ENCODE results near the gene PLAC8.

The PLAC8 gene

DNA sequence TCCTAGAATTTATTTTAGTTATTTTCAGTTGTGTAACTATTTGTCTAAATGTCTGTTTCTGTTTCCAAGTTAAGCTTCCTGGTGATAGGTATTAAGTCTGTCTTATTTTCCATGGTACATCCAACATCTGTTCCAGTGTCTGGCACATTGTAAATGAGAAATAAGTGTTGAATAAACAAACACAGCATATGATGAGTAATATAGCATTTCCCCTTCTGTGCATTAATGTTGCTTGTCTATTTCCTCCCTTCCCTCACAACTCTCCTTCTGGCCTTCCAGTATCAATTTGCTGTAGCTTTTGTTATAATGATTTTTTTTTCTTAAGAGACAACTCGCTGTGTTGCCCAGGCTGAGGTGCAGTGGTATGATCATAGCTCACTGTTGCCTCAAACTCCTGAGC, 43.4 kb downstream of the PLAC8 start:
- TF ChIP-seq FOXP2 (optimal IDR thresholded peaks at IDR 0.05; ENCODE audit: borderline replicate concordance, extremely low read depth, extremely low read length, insufficient read depth), result no peak
- TF ChIP-seq REST (IDR thresholded peaks at IDR 0.05; ENCODE audit: insufficient read depth in 1 of 2, low read depth in 2 of 2, low read length in 2 of 2), result no peak
- TF ChIP-seq TAF1 (IDR thresholded peaks at IDR 0.05; ENCODE audit: borderline replicate concordance, insufficient read depth, low read length), result no peak
- no peak for TF ChIP-seq POLR2AphosphoS5 (IDR thresholded peaks at IDR 0.05; ENCODE audit: low read depth, low read length)
- TF ChIP-seq SIN3A (IDR thresholded peaks at IDR 0.05; ENCODE audit: borderline replicate concordance, insufficient read depth, low read length), result no peak

DNA sequence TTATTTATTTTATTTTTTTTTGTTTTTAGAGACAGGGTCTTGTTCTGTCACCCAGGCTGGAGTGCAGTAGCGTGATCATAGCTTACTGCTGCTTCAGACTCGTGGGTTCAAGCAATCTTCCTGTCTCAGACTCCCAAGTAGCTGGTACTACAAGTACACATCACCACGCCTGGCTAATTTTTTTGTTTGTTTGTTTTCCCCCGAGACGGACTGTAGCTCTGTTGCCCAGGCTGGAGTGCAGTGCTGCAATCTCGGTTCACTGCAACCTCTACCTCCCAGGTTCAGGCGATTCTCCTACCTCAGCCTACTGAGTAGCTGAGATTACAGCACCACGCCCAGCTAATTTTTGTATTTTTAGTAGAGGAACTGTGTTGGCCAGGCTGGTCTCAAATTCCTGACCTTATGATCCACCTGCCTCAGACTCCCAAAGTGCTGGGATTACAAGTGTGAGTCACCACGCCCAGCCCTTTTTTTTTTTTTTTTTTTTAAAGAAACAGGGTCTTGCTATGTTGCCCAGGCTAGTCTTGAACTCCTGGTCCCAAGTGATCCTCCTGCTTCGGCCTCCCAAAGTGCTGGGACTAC, 47.4 kb downstream of the PLAC8 start:
- TF ChIP-seq SIN3A (IDR thresholded peaks at IDR 0.05; ENCODE audit: borderline replicate concordance, insufficient read depth, low read length) (no peak), POLR2AphosphoS5 (IDR thresholded peaks at IDR 0.05; ENCODE audit: low read depth, low read length) (no peak)

DNA sequence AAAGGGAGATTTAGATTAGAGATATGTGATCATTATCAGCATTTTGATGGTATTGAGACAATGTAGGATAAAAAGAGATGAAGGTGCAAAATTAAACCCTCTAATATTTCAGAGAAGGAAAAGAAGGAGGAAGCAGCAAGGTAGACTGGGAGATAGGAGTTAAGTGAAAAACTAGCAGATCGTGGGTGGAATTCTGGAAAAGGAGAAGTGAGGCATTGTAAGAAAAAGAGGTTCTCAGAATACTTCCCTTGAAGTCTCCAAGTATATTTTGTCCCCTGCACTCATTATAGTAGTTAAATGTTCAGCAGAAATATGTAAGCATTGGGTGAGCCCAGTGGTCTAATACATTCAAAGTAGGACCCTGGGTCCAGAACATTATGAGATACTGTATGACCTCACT, 49.3 kb downstream of the PLAC8 start:
- TF ChIP-seq POLR2AphosphoS5 (IDR thresholded peaks at IDR 0.05; ENCODE audit: low read depth, low read length) (no peak), TAF1 (IDR thresholded peaks at IDR 0.05; ENCODE audit: borderline replicate concordance, insufficient read depth, low read length) (no peak), SIN3A (IDR thresholded peaks at IDR 0.05; ENCODE audit: borderline replicate concordance, insufficient read depth, low read length) (no peak), FOXP2 (optimal IDR thresholded peaks at IDR 0.05; ENCODE audit: borderline replicate concordance, extremely low read depth, extremely low read length, insufficient read depth) (no peak), REST (IDR thresholded peaks at IDR 0.05; ENCODE audit: insufficient read depth in 1 of 2, low read depth in 2 of 2, low read length in 2 of 2) (no peak)

DNA sequence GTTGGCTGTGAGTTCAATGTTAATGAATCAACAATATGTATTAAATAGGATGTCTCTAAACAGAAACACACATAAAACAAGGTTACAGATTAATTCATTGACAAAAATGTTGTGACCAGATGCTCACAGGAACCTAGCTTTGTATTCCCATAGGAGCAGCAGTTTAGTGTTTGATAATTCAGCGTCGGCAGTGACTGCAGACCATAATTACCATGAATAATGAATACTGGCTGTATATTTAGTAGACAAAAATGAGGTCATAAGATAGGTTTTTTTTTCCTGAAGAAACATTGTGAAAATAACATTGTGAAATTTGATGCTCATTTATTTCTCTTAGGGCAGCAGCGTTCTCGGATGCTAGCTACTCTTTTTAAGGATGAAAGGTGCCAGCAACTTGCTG, 51.8 kb downstream of the PLAC8 start:
- TF ChIP-seq SIN3A (IDR thresholded peaks at IDR 0.05; ENCODE audit: borderline replicate concordance, insufficient read depth, low read length), result no peak
- no peak for TF ChIP-seq REST (IDR thresholded peaks at IDR 0.05; ENCODE audit: insufficient read depth in 1 of 2, low read depth in 2 of 2, low read length in 2 of 2)
- TF ChIP-seq FOXP2 (optimal IDR thresholded peaks at IDR 0.05; ENCODE audit: borderline replicate concordance, extremely low read depth, extremely low read length, insufficient read depth), result no peak
- TF ChIP-seq TAF1 (IDR thresholded peaks at IDR 0.05; ENCODE audit: borderline replicate concordance, insufficient read depth, low read length), result no peak
- TF ChIP-seq POLR2AphosphoS5 (IDR thresholded peaks at IDR 0.05; ENCODE audit: low read depth, low read length), result no peak

- TF ChIP-seq TAF1 (IDR thresholded peaks at IDR 0.05; ENCODE audit: borderline replicate concordance, insufficient read depth, low read length) (no peak), REST (IDR thresholded peaks at IDR 0.05; ENCODE audit: insufficient read depth in 1 of 2, low read depth in 2 of 2, low read length in 2 of 2) (no peak), POLR2AphosphoS5 (IDR thresholded peaks at IDR 0.05; ENCODE audit: low read depth, low read length) (no peak), FOXP2 (optimal IDR thresholded peaks at IDR 0.05; ENCODE audit: borderline replicate concordance, extremely low read depth, extremely low read length, insufficient read depth) (no peak), SIN3A (IDR thresholded peaks at IDR 0.05; ENCODE audit: borderline replicate concordance, insufficient read depth, low read length) (no peak)
These were observed 59.6 kb downstream of the PLAC8 start for GRCh38 chr4:83054928-83055327.

Data from PFSK-1 (cell line).